Measurements from ENCODE around the gene CLP1.
"Not testable (repeated sequence)": the region's sequence is repeated elsewhere in the genome, so short reads cannot be mapped to it uniquely, and the experiment has no call there.

CLP1 gene

GRCh38 chr11:57667117-57667735, 9.7 kb downstream of the CLP1 start:
- DNase-seq = peak; percentile 97 to 98

- DNase-seq = peak; percentile 99 to 100
Measured at GRCh38 chr11:57667736-57668433, 10.3 kb downstream of the CLP1 start, which contains the start of gene ZDHHC5. TSS of gene ZDHHC5 (plus strand) at chr11:57668114. CDS start at chr11:57673091, 4,977 bp downstream.

GRCh38 chr11:57668434-57668782, 10.8 kb downstream of the CLP1 start:
- DNase-seq = peak; percentile 28 to 53

GRCh38 chr11:57674251-57674650, 16.7 kb downstream of the CLP1 start:
- no peak for DNase-seq

- DNase-seq = no peak
Measured at GRCh38 chr11:57675176-57675941, 17.8 kb downstream of the CLP1 start.

GRCh38 chr11:57679396-57679795, 21.8 kb downstream of the CLP1 start:
- DNase-seq = no peak

GRCh38 chr11:57680552-57680874, 23.0 kb downstream of the CLP1 start:
- DNase-seq = no peak

GRCh38 chr11:57681168-57681567, 23.6 kb downstream of the CLP1 start:
- DNase-seq = no peak

- not testable (repeated sequence) for DNase-seq
Measured at GRCh38 chr11:57690474-57690873, 32.9 kb downstream of the CLP1 start.

- DNase-seq = no peak
Measured at GRCh38 chr11:57698843-57699365, 41.3 kb downstream of the CLP1 start.

- DNase-seq = no peak
Measured at GRCh38 chr11:57699813-57700212, 42.3 kb downstream of the CLP1 start.

GRCh38 chr11:57700425-57700824, 42.9 kb downstream of the CLP1 start:
- no peak for DNase-seq

GRCh38 chr11:57703341-57703740, 45.8 kb downstream of the CLP1 start:
- no peak for DNase-seq

- DNase-seq = no peak
Measured at GRCh38 chr11:57704932-57705331, 47.4 kb downstream of the CLP1 start.

- DNase-seq = not testable (repeated sequence)
Measured at GRCh38 chr11:57705432-57705831, 47.9 kb downstream of the CLP1 start.

GRCh38 chr11:57709802-57710367, 52.3 kb downstream of the CLP1 start:
- no peak for DNase-seq

Measured in CD4-positive, alpha-beta T cell treated with Interferon alpha-2 for 1 hour (primary cell).